Endodermal cell (in vitro differentiated cells): Measurements from ENCODE around the gene TGFBR3. TPM values are rescaled to one million over a fixed set of nuclear protein-coding genes. Genes with fewer than 3 reads are reported as not detected.
A peak's percentile ranks its signal among the peaks of the same experiment; 100 is the strongest.

ENCODE experiments used
- DNase-seq: peaks from one replicate; pipeline ENCODE4 v3.0.0-alpha.2; 2017
- H3K27ac ChIP-seq: 2 replicates; pipeline ENCODE4 v1.5.1; 2013; ENCODE audit warnings: mild to moderate bottlenecking, low read depth, low read length, moderate library complexity
- H3K27me3 ChIP-seq: 2 replicates; pipeline ENCODE4 v1.6.1; 2013; ENCODE audit warnings: mild to moderate bottlenecking, low read length, moderate library complexity; ENCODE audit not compliant: insufficient read depth, control insufficient read depth, poor library complexity, severe bottlenecking
- H3K36me3 ChIP-seq: 2 replicates; pipeline ENCODE4 v1.7.0; 2013; ENCODE audit warnings: mild to moderate bottlenecking, low read length, moderate library complexity; ENCODE audit not compliant: control insufficient read depth, insufficient read depth
- H3K4me1 ChIP-seq: one replicate; pipeline ENCODE4 v1.7.0; 2013; ENCODE audit warnings: low read length; ENCODE audit not compliant: control insufficient read depth, insufficient read depth
- H3K4me3 ChIP-seq: 2 replicates; pipeline ENCODE4 v1.5.1; 2013; ENCODE audit warnings: mild to moderate bottlenecking, low read length, moderate library complexity
- H3K9ac ChIP-seq: 2 replicates; pipeline ENCODE4 v1.6.1; 2013; ENCODE audit warnings: mild to moderate bottlenecking, low read length, moderate library complexity; ENCODE audit not compliant: poor library complexity, severe bottlenecking; ENCODE audit errors: extremely low read depth
- H3K9me3 ChIP-seq: 2 replicates; pipeline ENCODE4 v1.6.1; 2013; ENCODE audit warnings: mild to moderate bottlenecking, low read length, moderate library complexity; ENCODE audit not compliant: control insufficient read depth
- H3K27ac Mint-ChIP-seq: 2 replicates; pipeline ENCODE4 v1.8.0; 2020; ENCODE audit warnings: mixed read lengths
- H3K27me3 Mint-ChIP-seq: 2 replicates; pipeline ENCODE4 v1.8.0; 2021; ENCODE audit warnings: mild to moderate bottlenecking, mixed read lengths; ENCODE audit not compliant: insufficient read depth
- H3K36me3 Mint-ChIP-seq: 2 replicates; pipeline ENCODE4 v1.8.0; 2020; ENCODE audit warnings: low read depth, mixed read lengths
- H3K4me1 Mint-ChIP-seq: 2 replicates; pipeline ENCODE4 v1.8.0; 2020; ENCODE audit warnings: mixed read lengths
- H3K4me3 Mint-ChIP-seq: 2 replicates; pipeline ENCODE4 v1.8.0; 2020; ENCODE audit warnings: mild to moderate bottlenecking, moderate library complexity, mixed read lengths
- H3K9me3 Mint-ChIP-seq: 2 replicates; pipeline ENCODE4 v1.8.0; 2020; ENCODE audit warnings: mild to moderate bottlenecking, mixed read lengths
- CTCF ChIP-seq: fragments of 200-600 bp; sonication (generic); conservative IDR thresholded peaks from 2 replicates; pipeline ENCODE4 v1.5.0; 2021; ENCODE audit warnings: antibody characterized with exemption, mild to moderate bottlenecking
- WGBS, 2 experiments: methylation state at CpG; one replicate each; pipeline versions ENCODE4 v1.1.5 to v1.1.7; 2013; ENCODE audit warnings: missing lambda C conversion rate in 2 of 2, mixed read lengths in 1 of 2; ENCODE audit not compliant: insufficient coverage in 1 of 2, insufficient read length in 1 of 2; 5-methylcytosine and 5-hydroxymethylcytosine counted together
- total RNA-seq, 2 donors: library from RNA; stranded (reverse); fragmentation: NEBNext Ultra II Directional in 1 of 2; extraction: Animal tissue kit (Norgen Biotek cat#: 25700) in 1 of 2; gene quantifications; 2 replicates in 1 of 2; 3 replicates in 1 of 2; pipeline ENCODE4 v1.2.1, GENCODE V29; 2021

TGFBR3 gene
- total RNA-seq, 2 donors from 2014 or later: 8.1 to 8.5 TPM

GRCh38 chr1:91791103-91791502 lies 94.8 kb downstream of the TGFBR3 start:
- Mint-ChIP-seq H3K4me1 (peaks cover 31% of the 10 kb centered on the region), H3K36me3 (peaks cover 6% of the 10 kb centered on the region), H3K9me3 (no peaks in the 10 kb centered on the region), H3K27me3 (no peaks in the 10 kb centered on the region), H3K27ac (peak overlapping the region; percentile 15), H3K4me3 (no peak overlapping the region)
- no peaks in the 10 kb centered on the region for H3K27me3 ChIP-seq
- peak overlapping the region; percentile 42 for H3K4me3 ChIP-seq
- no peaks in the 10 kb centered on the region for H3K36me3 ChIP-seq
- DNase-seq: peak; percentile 78
- 26% methylated on average over 1 of the region's 1 CpG; no CpG with 5 or more reads in 1 of the 2 experiments for WGBS, 2 experiments
- peaks cover 8% of the 10 kb centered on the region for H3K4me1 ChIP-seq
- H3K9me3 ChIP-seq: no peaks in the 10 kb centered on the region
- H3K9ac ChIP-seq: no peak overlapping the region
- no peak overlapping the region for H3K27ac ChIP-seq
- peak; percentile 30 for TF ChIP-seq CTCF

DNA sequence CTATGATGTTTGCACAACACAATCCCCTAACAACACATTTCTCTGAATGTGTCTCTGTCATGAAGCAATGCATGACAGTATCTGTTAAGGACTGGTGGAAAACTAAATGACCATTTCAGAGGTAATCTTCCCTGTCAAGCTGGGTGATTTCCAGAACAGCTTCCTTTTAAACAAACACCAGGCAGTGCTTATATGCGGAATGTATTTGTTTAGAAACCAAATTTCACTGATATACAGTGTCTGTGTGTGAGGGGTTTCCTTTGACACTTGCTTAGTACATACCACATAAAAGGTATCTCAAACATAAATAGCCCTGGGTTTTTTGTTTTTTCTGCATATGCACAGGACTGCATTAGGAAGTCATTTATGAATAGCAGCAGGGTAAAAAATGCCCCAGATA lies 95.6 kb downstream of the TGFBR3 start:
- Histone ChIP-seq H3K4me3 (peak overlapping the region; percentile 42), H3K36me3 (no peaks in the 10 kb centered on the region), H3K27ac (no peak overlapping the region), H3K4me1 (peaks cover 8% of the 10 kb centered on the region), H3K9ac (no peak overlapping the region), H3K27me3 (no peaks in the 10 kb centered on the region), H3K9me3 (no peaks in the 10 kb centered on the region)
- Mint-ChIP-seq H3K9me3 (no peaks in the 10 kb centered on the region), H3K36me3 (peaks cover 6% of the 10 kb centered on the region), H3K4me1 (peaks cover 31% of the 10 kb centered on the region), H3K4me3 (no peak overlapping the region), H3K27ac (no peak overlapping the region), H3K27me3 (no peaks in the 10 kb centered on the region)
- 89% methylated on average over 1 of the region's 1 CpG; no CpG with 5 or more reads in 1 of the 2 experiments for WGBS, 2 experiments
- no peak for DNase-seq
- TF ChIP-seq CTCF: no peak

DNA sequence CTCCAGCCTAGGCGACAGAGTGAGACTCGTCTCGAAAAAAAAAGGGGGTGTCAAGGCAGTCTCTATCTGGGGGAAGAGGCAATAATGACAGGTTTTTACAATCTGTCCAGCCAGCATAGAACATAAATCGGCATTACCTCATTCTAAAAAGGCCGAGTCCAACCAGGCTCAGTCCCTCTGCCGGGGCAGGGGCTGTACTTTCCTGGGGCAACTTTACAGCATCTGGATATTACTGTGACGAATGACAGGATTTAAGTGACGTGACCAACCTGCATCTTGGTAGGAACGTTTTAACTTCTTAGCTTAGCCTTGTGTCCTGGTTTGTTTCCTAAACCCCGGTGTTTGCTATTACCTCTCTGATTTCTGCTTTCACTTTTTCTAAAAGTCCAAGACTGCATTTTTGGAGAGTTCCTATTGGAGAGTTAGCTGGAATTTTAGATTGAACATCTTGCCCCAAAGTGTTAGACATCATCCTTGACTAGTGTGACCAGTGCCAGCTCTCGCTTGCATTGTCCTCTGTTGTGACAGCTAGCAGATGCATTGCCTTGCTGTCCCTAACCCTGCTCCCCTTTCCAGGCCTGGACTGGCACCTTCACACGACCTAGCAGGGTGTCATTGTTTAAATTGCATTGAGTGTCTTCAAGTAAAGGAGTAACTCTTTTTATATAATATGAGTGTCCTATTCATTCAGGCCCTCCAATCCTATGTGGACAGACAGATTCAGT lies 96.5 kb downstream of the TGFBR3 start:
- H3K27me3 Mint-ChIP-seq: no peaks in the 10 kb centered on the region

More for the DNA sequence above, 96.5 kb downstream of the TGFBR3 start:
- Histone ChIP-seq H3K27me3 (no peaks in the 10 kb centered on the region), H3K4me3 (no peak overlapping the region), H3K9ac (no peak overlapping the region), H3K36me3 (no peaks in the 10 kb centered on the region), H3K9me3 (no peaks in the 10 kb centered on the region), H3K27ac (no peak overlapping the region), H3K4me1 (peaks cover 8% of the 10 kb centered on the region)
- Mint-ChIP-seq H3K9me3 (no peaks in the 10 kb centered on the region), H3K36me3 (peaks cover 1% of the 10 kb centered on the region), H3K4me1 (peaks cover 31% of the 10 kb centered on the region), H3K27ac (no peak overlapping the region), H3K4me3 (no peak overlapping the region)
- 93 to 98% methylated on average over 11 to 12 of the region's 12 CpGs for WGBS, 2 experiments
- DNase-seq: no peak
- no peak for TF ChIP-seq CTCF
